Lung (tissue), 12 donors: ENCODE measurements around the gene TCFL5. TPM values are rescaled to one million over a fixed set of nuclear protein-coding genes. Genes with fewer than 3 reads are reported as not detected.
"Not testable (repeated sequence)": the region's sequence is repeated elsewhere in the genome, so short reads cannot be mapped to it uniquely, and the experiment has no call there.

Source experiments
- ATAC-seq: fragments of 200-7000 bp; cut with Tn5 transposase; one replicate; pipeline ENCODE4 v1.9.1; 2020; ENCODE audit warnings: moderate number of reproducible peaks; ENCODE audit not compliant: insufficient read depth, low FRiP score
- DNase-seq, 3 donors: peaks; one replicate each; pipeline ENCODE4 v3.0.0-alpha.2; 2013 to 2017
- H3K27ac ChIP-seq, 2 donors: one replicate each; pipeline ENCODE4 v1.5.1; 2013; ENCODE audit warnings: mild to moderate bottlenecking in 2 of 2, moderate library complexity in 2 of 2, control low read depth in 1 of 2, inconsistent platforms in 1 of 2, low read depth in 1 of 2, low read length in 1 of 2
- H3K27me3 ChIP-seq, 3 donors: one replicate each; pipeline ENCODE4 v1.5.1; 2013; ENCODE audit warnings: low read length in 2 of 3; ENCODE audit not compliant: control insufficient read depth in 3 of 3, insufficient read depth in 3 of 3
- H3K36me3 ChIP-seq, 4 donors: one replicate each; pipeline ENCODE4 v1.5.1; 2013; ENCODE audit warnings: low read length in 4 of 4, mild to moderate bottlenecking in 1 of 4, moderate library complexity in 1 of 4; ENCODE audit not compliant: control insufficient read depth in 4 of 4, insufficient read depth in 4 of 4
- H3K4me1 ChIP-seq, 5 donors: one replicate each; pipeline ENCODE4 v1.5.1; 2013; ENCODE audit warnings: low read length in 5 of 5, mild to moderate bottlenecking in 2 of 5, moderate library complexity in 1 of 5; ENCODE audit not compliant: control insufficient read depth in 5 of 5, insufficient read depth in 5 of 5
- H3K4me3 ChIP-seq: one replicate; pipeline ENCODE4 v1.5.1; 2013; ENCODE audit warnings: mild to moderate bottlenecking, control low read depth, moderate library complexity
- H3K9ac ChIP-seq, 2 donors: one replicate each; pipeline ENCODE4 v1.5.1; 2013; ENCODE audit warnings: low read length in 2 of 2, control low read depth in 1 of 2; ENCODE audit not compliant: insufficient read depth in 1 of 2
- H3K9me3 ChIP-seq, 4 donors: one replicate each; pipeline ENCODE4 v1.5.1; 2013; ENCODE audit warnings: low read length in 3 of 4, mild to moderate bottlenecking in 1 of 4, moderate library complexity in 1 of 4; ENCODE audit not compliant: control insufficient read depth in 4 of 4, insufficient read depth in 3 of 4
- WGBS, 2 donors: extraction: QIAGEN DNeasy Blood & Tissue Kit; methylation state at CpG; one replicate each; pipeline ENCODE4 v1.1.7; 2013; 5-methylcytosine and 5-hydroxymethylcytosine counted together
- polyA plus RNA-seq, 2 donors: library from polyadenylated mRNA; stranded (reverse); fragments of 200-250 nt; gene quantifications; one replicate each; pipeline ENCODE4 v1.2.1, GENCODE V29; 2013
- total RNA-seq, 2 donors: library from RNA; depleted of rRNA in 1 of 2; stranded (reverse); fragments of >200 nt in 1 of 2; gene quantifications; one replicate each; pipeline ENCODE4 v1.2.1, GENCODE V29; 2014 to 2021
- TF ChIP-seq, protein P1 (sequence below): IDR thresholded peaks from 2 replicates; pipeline ENCODE4 v1.5.1; 2012; ENCODE audit warnings: mild to moderate bottlenecking; ENCODE audit errors: control extremely low read depth, extremely low read depth
- donor health status: control.
- donor health status: control.
- donor health status: Bipolar disorder and iron deficiency.
- donor health status: healthy.
- donor health status: DM: yes; HTN: yes; CAD: no.

Gene TCFL5
- total and polyA plus RNA-seq, 4 donors = 3.8 to 8.6 (median 6.1) TPM

DNA sequence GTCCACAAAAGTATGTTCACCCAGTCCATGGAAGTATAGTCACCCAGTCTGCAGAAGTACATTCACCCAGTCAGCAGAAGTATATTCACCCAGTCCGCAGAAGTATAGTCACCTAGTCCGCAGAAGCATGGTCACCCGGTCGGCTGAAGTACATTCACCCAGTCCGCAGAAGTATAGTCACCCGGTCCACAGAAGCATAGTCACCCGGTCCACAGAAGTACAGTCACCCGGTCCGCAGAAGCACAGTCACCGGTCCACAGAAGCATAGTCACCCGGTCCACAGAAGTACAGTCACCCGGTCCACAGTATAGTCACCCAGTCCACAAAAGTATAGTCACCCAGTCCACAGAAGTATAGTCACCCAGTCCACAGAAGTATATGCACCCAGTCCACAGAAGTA is 8.8 kb downstream of the TCFL5 start:
- Histone ChIP-seq H3K36me3 (peaks cover 3 to 21% (median 12%) of the 10 kb centered on the region in 4 donors), H3K27me3 (no peaks in the 10 kb centered on the region), H3K4me1 (no peaks in the 10 kb centered on the region), H3K27ac (no peak overlapping the region), H3K4me3 (no peak overlapping the region), H3K9ac (no peak overlapping the region), H3K9me3 (peaks cover 0 to 2% (median 0%) of the 10 kb centered on the region in 4 donors)
- WGBS, 2 donors = 91 to 98% methylated on average over 12 of the region's 12 CpGs
- no peak for DNase-seq
- ATAC-seq = no peak
- TF ChIP-seq, protein P1, sequence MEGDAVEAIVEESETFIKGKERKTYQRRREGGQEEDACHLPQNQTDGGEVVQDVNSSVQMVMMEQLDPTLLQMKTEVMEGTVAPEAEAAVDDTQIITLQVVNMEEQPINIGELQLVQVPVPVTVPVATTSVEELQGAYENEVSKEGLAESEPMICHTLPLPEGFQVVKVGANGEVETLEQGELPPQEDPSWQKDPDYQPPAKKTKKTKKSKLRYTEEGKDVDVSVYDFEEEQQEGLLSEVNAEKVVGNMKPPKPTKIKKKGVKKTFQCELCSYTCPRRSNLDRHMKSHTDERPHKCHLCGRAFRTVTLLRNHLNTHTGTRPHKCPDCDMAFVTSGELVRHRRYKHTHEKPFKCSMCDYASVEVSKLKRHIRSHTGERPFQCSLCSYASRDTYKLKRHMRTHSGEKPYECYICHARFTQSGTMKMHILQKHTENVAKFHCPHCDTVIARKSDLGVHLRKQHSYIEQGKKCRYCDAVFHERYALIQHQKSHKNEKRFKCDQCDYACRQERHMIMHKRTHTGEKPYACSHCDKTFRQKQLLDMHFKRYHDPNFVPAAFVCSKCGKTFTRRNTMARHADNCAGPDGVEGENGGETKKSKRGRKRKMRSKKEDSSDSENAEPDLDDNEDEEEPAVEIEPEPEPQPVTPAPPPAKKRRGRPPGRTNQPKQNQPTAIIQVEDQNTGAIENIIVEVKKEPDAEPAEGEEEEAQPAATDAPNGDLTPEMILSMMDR = no peak

DNA sequence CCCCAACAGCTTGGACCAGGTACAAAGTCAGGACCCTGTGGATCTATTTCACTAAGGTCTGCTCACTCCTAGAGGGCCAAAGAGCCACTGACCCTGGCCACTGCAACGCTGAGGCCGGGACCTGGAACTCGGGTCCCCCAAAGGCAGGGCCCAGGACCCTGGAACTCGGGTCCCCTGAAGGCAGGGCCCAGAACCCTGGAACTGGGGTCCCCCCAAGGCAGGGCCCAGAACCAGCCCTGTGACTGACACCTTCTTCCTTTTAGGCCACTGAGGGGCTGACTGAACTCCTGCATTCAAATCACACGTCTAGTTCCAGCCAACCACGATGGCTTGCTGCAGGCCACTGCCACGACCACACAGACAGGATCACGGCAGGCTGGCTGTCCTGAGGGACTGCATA is 9.4 kb downstream of the TCFL5 start:
- H3K9me3 ChIP-seq = peaks cover 0 to 2% (median 0%) of the 10 kb centered on the region in 4 donors
- H3K36me3 ChIP-seq = peaks cover under 1 to 19% (median 11%) of the 10 kb centered on the region in 4 donors
- no peaks in the 10 kb centered on the region for H3K27me3 ChIP-seq
- DNase-seq = no peak
- H3K9ac ChIP-seq = no peak overlapping the region
- no peaks in the 10 kb centered on the region for H3K4me1 ChIP-seq
- ATAC-seq = no peak
- H3K27ac ChIP-seq = no peak overlapping the region
- WGBS, 2 donors = 91 to 93% methylated on average over 8 of the region's 8 CpGs
- no peak overlapping the region for H3K4me3 ChIP-seq
- TF ChIP-seq, protein P1 = no peak

DNA sequence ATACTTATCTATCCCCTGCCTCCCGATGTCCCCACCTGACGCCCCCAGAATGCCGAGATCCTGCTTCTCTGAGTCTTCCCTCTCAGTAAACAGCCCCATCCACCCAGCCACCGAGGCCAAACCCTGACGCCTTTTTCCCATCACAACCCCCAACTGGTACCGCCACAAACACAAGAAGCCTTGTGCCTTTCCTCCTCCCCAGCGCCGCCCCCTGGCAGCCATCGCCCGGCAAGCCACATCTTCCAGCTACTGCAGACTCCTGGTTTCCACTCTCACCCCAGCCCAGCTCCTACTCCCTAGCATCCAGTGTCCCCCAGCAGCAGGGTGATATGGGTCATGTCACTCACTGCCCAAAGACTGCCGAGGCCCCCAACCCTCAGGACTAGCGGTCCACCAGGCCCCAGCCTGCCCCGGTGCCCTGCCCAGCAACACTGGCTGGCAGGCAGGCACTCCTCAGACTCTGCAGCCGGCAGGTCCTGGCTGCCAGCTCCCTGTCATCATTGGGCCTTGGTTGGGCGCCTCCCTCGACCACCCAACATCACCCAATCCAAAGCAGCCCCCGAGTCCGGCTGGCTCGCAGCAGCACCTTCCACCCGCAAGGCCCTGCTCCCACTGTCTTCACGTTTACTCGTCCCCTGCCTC is 11.2 kb downstream of the TCFL5 start:
- ATAC-seq (no peak), DNase-seq (no peak)
- H3K36me3 ChIP-seq = peaks cover 0 to 15% (median 9%) of the 10 kb centered on the region in 4 donors
- no peaks in the 10 kb centered on the region for H3K9me3 ChIP-seq
- H3K4me1 ChIP-seq = no peaks in the 10 kb centered on the region
- H3K4me3 ChIP-seq = no peak overlapping the region
- TF ChIP-seq, protein P1 = no peak
- no peaks in the 10 kb centered on the region for H3K27me3 ChIP-seq
- WGBS, 2 donors = 93 to 95% methylated on average over 22 of the region's 22 CpGs
- H3K9ac ChIP-seq = no peak overlapping the region
- H3K27ac ChIP-seq = no peak overlapping the region

- no peak overlapping the region for H3K4me3 ChIP-seq
- H3K9me3 ChIP-seq = no peaks in the 10 kb centered on the region
- H3K27ac ChIP-seq = no peak overlapping the region
- no peaks in the 10 kb centered on the region for H3K27me3 ChIP-seq
- ATAC-seq = no peak
- no peaks in the 10 kb centered on the region for H3K4me1 ChIP-seq
- peaks cover 0 to 14% (median 9%) of the 10 kb centered on the region in 4 donors for H3K36me3 ChIP-seq
- no peak for DNase-seq
- TF ChIP-seq, protein P1 = no peak
- H3K9ac ChIP-seq = no peak overlapping the region
Measured at GRCh38 chr20:62849431-62849830, 12.2 kb downstream of the TCFL5 start.

- WGBS, 2 donors = 95% methylated on average over 7 of the region's 7 CpGs
- not testable (repeated sequence) for DNase-seq, ATAC-seq, H3K27ac ChIP-seq, H3K9me3 ChIP-seq, H3K9ac ChIP-seq, H3K27me3 ChIP-seq, H3K4me3 ChIP-seq, H3K4me1 ChIP-seq
- peaks cover 0 to 12% (median 8%) of the 10 kb centered on the region in 4 donors for H3K36me3 ChIP-seq
Measured at GRCh38 chr20:62848917-62849316, 12.7 kb downstream of the TCFL5 start.
